Measurements from ENCODE around the gene ADAM19.
"Not testable (repeated sequence)": the region's sequence is repeated elsewhere in the genome, so short reads cannot be mapped to it uniquely, and the experiment has no call there.

Gene ADAM19

DNA sequence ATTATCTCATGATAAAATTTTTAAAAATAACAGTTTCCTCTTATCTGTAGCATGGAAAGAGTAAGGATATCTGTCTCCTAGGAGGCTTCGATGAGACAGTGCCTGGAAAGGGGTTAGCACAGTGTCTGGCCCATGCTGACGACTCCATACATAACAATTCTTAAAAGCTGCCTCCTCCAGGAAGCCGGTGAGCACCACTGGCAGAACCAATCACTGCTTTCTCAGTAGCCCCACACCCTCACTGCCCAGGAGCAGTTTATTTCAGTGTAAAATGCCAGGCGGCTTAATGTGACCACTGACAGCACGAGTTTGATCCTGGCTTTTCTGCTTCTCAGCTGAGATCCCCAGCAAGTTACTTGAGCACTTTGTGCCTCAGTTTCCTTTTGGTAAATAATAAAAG, 116.7 kb downstream of the ADAM19 start:
- no peak for DNase-seq

DNA sequence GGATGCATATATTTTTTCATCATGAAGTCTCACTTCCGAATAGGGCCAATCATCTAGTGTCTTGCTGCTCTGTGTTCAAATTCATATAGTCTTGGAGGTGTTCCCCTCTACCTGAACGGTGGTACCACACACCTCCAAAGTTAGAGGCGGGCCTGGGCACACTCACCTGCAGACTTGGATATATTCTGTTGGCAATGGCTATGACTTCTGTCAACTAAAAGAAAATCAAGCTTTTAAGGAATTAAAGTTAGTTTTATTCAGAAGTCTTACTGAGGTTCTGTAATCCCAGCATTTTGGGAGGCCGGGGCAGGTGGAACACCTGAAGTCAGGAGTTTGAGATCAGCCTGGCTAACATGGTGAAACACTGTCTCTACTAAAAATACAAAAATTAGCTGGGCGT, 118.2 kb downstream of the ADAM19 start:
- DNase-seq, result no peak

DNA sequence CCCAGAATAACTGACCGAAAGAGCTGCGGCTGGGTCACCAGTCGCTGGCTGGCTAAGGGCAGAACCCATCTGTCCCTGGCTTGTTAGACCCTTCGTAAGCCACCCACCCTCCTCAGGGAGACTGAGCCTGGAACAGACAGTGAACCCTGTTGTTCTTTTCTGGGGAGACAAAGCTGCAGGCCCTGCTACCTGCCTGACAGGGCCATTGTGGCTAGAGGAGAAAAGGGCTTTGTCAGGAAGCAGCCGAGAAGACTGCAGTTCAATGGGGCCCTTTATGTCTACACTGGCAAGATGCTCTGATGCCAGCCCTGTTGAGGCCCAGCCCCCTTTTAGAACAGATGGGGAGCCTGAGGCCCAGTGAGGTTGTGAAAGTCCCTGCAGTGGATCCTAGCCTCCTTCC, 119.3 kb downstream of the ADAM19 start:
- DNase-seq, result no peak

DNA sequence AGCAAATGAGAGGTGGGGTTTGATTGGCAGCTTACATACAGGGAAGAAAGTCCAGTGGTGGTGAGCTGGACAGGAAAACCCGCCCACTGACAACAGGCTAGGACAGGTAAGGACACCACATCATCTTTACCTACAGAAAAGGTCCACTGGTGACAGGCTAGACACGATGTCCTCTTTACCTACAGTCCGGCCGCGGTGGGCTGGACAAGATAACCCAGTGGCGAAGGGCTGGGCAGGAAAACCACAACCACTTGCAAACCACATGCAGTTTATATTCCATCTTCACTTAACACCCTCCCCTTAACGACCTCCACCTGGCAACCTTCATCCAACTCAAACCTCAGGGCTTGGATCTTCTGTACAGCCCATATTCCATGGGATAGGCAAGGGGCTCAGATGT, 120.5 kb downstream of the ADAM19 start:
- no peak for DNase-seq

DNA sequence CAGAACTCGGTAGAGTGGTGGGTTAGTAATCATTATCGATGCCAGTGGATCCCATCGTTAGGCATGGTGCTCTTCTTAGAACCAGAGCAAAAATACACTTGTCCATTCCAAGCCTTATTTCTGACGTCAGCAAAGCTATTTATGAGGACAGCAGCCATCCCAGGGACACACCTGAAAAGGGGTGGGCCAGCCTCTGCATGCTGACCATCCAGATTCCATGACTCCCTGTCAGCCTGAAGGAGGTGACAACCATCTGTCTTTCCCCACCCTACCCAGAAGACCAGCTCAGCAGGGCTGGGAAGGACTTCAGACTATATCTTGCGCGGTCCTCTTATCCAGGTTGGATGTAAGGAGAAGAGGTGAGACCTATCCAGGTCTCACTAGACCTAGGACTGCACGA, 121.3 kb downstream of the ADAM19 start:
- DNase-seq, result no peak

DNA sequence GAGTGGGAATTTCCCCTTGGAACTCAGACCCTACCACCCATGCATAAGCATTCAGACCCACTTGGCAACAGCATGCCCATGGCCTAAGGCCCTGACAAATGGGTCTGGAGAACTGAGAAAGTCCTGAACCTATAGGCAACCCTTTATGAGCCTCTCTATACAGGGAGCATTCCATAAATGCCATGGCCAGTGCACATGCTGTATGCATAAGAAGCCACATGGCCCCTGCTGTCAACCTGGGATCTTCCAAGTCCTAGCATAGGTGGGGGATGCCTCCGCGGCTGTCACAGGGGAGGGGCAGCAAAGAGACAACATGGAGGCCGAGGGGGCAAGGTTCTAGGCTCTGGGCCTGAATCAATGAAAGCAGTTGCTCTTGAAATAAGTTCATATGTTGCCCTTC, 123.8 kb downstream of the ADAM19 start:
- no peak for DNase-seq

DNA sequence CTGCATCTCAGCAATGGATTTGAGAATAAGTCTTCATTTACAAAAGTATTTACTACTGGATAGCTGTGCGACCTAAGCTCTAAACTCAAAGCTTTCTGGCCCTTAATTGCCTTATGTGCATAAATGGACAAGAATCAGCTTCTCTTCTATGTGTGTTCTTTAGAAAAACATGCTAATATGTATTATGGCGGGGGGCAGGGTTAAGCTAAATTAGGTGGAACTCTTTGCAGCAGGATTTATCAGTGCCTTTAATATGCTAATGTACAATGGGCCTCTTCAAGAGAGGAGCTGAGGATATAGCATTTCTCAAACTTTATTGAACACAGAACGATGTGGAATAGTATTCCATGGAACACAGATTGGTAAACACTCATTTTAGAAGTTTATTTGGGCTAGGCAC, 125.6 kb downstream of the ADAM19 start:
- no peak for DNase-seq

DNA sequence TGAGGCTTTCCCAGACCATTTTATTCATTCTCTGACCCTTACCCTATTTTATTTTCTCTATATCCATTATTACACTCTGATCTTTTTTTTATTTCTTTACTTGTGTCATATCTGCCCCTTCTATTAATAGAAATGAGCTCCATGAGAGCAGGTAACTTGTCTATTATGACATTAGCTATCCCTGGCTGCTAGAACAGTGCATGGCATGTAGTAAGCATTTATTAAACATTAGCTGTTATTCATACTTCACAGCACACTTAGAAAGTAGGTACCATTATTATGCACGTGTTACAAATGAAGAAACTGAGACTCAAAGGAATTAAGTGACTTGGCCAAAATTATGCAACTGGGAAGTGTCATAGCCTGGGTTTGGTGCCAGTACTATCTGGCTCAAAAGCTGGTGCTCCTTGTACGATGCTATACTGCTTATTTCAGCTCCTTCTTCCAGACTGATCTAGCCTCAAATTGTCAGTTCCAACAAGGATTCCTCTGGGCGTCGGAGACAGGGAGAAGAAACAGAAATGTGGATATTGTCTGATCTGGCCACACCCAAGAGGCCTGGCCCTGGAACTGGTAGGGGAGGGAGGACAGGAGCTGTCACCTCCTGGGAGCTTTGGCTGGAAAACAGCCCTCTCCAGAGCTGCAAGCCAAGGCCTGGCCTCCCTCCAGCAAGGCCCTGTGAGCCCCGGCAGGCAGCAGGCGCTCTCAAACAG, 126.4 kb downstream of the ADAM19 start:
- no peak for DNase-seq

DNA sequence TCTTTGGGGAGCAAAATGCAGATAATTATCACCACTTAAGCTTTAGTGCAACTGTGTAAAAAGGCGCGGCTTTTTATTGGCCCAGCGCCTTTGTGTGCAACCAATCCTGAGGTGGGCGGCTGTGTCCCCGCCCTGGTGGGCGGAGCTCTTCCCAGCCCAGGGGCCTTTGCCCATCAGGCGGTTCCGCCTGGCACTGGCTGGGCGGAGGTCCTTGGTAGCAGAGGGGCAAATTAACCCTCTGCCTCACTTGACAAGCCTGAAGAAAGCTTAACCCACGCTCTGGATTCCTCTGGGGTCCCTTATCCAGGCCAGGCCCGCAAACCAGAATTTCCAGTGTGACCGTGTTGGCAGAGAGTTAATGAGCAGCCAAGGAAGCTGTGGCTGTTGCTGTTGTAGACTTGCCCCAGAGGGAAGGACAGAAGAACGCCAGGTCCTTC, 128.4 kb downstream of the ADAM19 start:
- no peak for DNase-seq

DNA sequence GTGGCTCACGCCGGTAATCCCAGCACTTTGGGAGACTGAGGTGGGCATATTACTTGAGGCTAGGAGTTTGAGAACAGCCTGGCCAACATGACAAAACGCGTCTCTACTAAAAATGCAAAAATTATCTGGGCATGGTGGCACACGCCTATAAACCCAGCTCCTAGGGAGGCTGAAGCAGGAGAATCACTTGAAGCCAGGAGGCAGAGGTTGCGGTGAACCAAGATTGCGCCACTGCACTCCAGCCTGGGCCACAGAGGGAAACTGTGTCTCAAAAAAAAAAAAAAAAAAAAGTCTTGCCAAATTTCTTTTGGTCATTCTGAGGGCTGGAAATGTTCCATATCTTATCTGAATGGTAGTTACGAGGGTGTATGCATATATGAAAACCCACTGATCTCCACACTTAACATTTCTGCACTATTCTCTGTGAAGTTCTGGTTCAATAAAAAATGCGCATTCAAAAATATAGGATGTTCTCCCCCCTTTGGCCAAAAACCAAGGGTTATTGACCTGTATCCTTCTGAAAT, 129.1 kb downstream of the ADAM19 start:
- DNase-seq, result no peak

DNA sequence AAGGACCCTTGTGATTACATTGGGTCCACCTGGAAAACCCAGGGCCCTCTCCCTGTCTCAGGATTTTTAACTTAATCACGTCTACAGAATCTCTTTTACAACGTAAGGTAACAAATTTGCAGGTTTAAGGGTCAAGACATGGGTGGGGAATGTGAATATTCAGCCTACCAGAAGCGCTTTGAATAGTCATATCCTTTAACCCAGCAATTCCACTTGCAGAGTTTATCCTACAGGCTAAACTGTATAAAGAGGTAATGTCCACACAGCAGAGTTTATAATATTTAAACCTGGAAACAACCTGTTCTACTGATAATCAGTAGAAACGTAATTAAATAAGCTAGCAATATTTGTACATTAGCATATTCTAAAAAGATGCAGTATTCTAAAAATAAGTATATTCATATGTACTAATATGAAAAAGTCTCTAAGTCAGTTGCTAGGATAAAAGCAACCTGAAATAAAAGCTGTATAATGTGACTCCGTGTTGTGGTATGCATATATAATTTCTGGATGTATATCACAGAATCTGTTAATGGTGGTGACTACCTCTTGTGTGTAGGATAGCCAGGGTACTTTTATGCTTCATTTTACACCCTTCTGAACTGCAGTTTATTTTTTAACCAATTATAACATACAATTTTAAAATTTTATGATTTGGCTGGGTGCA, 129.7 kb downstream of the ADAM19 start:
- DNase-seq, result no peak

DNA sequence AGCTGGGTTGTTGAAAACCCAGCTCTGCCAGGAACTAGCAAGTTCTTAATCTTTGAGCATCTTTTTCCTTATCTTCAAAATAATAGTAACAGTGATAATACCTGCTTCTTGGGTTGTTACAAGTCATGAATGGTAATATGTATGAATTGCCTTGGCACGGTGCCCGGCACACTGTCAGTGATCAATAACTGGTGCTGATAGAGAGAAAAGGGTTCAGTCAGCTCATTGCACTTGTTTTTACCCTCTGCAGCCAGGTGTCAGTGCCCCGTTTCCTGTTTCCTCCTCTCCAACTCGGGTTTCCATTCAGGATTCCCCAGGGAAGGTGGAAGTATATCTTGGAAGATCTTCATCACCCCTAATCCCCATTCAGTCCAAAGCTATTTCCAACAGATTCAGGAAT, 131.4 kb downstream of the ADAM19 start:
- DNase-seq, result no peak

DNA sequence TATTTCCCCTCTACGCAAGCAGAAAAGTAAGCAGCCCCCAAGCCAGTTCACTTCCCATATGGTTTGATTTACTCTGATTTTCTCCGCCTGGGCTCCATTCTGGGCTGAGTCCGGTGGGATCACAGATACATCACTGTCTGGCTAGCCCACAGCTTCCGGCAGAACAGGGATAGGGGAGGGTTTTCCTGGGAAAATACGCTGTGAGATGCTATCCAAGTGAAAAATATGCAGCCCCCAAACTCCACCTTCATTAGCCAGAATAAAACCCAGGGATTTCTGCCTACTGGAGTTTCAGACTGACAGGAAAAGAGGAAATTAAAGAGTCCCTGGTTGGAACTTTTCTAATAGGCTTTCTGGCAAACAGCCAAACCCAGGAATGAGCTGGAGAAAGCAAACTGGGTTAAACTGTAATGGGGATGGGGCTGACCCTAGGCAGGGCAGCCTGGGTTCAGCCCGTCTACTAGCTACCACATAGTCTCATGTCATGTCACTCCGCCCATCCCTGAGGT, 132.5 kb downstream of the ADAM19 start:
- no peak for DNase-seq

DNA sequence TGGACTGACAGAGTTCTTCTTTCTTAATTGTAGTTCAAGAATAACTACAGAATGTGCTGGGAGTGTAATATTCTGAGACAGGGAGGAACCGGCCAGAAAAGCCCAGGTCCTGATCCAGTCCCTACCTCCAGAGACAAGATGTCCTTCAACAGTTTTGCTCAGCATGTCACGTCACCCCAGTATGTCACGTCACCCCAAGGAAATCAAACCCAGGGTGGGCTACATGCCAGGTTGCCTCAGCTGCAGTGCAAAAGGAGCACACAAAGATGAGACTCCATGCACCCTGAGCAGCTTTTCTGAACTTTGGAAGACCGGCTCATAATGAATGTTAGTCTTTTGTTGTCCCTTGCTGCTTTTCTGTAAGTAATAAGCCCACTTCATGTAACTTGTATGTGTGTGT, 141.5 kb downstream of the ADAM19 start:
- DNase-seq, result no peak

DNA sequence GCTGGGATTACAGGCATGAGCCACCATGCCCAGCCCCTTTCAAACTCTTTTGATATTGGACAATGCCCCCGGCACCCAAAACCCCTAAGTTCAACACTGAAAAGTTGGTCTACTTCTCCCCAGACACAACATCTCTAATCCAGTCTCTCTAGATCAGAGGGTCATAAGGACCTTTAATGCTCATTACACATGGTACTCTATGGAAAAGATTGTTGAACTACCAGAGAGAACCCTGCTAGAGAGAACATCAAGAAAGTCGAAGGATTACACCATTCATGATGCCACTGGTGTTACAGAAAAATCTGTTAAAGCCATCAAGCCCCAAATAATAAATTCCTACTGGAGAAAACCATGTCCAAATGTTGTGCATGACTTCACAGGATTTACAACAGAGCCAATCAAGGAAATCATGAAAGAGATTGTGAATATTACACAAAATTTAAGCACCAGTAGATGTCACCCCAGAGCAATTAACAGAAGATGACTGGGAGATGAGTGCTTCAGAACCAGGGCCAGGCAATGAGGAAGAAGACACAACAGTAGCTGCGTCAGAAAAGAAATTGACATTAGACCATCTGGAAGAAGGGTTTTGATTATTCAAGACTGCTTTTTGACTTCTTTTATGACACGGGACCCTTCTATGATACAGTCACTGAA, 143.9 kb downstream of the ADAM19 start:
- DNase-seq, result peak; percentile 30

DNA sequence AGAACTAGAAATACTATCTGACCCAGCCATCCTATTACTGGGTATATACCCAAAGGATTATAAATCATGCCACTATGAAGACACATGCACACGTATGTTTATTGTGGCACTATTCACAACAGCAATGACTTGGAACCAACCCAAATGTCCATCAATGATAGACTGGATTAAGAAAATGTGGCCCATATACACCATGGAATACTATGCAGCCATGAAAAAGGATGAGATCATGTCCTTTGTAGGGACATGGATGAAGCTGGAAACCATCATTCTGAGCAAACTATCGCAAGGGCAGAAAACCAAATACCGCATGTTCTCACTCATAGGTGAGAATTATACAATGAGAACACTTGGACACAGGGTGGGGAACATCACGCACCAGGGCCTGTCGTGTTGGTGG, 145.7 kb downstream of the ADAM19 start:
- DNase-seq, result not testable (repeated sequence)
